ENCODE measurements around the gene MED15. TPM values are rescaled to one million over a fixed set of nuclear protein-coding genes. Genes with fewer than 3 reads are reported as not detected.

Gene MED15
- total RNA-seq, 1 experiment from 2014 or later = 14.7 TPM

- H3K9me3 ChIP-seq (replicated peaks) = no peaks in the 10 kb centered on the region
- H3K4me1 ChIP-seq = no peaks in the 10 kb centered on the region
- H3K36me3 ChIP-seq = peaks cover 25% of the 10 kb centered on the region
- DNase-seq = no peak
- H3K27ac ChIP-seq = no peak overlapping the region
- H3K27me3 ChIP-seq = no peaks in the 10 kb centered on the region
- no peak overlapping the region for H3K4me3 ChIP-seq
Measured at GRCh38 chr22:20579273-20580120, 72.1 kb downstream of the MED15 start.

- DNase-seq = no peak
- Histone ChIP-seq H3K4me1 (no peaks in the 10 kb centered on the region), H3K9me3 (replicated peaks) (no peaks in the 10 kb centered on the region), H3K27me3 (no peaks in the 10 kb centered on the region), H3K4me3 (no peak overlapping the region), H3K27ac (no peak overlapping the region), H3K36me3 (peaks cover 21% of the 10 kb centered on the region)
Measured at GRCh38 chr22:20580179-20580578, 72.8 kb downstream of the MED15 start.

DNA sequence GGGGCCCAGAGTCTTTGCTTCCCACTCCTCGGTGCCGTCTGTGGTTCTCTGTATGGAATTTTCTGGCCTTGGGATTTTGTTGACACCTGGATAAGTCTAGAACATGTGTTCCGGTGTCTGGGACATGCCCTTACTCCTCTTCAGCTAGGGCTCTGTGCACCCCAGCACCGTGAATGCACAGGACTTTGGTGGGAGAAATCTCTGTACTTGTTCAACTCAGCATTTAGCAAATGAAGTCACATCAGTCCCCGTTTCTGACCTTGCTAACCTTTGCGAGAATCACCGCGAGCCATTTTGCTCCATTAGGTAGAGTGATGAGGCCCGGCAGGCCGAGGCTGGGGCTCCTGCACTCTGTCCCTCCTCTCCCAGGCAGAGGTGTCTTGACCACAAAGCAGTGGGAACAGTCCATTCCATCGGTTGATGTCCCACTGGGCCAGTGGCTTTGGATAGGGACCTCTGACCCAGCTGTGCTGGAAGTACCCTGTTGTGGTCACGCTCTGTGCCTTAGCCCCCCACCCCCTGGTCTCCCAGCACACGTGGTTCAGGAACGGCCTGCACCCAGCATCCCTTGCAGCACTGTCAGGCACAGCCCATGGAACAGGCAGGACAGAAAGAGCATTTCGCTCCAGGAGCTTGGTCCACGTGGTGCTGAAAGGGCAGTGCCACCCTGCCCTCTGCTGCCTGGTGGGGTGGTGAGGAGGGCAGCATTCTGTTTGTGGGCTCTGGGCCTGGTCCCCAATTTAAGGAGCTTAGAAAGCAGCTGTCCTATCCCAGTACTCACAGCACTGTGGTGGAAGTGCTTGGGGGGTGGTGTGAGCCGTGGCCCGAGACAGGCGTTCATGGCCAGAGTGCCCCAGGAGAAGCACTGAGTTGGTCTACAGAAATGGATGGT lies 73.4 kb downstream of the MED15 start:
- Histone ChIP-seq H3K4me1 (no peaks in the 10 kb centered on the region), H3K9me3 (replicated peaks) (no peaks in the 10 kb centered on the region), H3K36me3 (peaks cover 21% of the 10 kb centered on the region), H3K4me3 (no peak overlapping the region), H3K27me3 (no peaks in the 10 kb centered on the region), H3K27ac (no peak overlapping the region)
- no peak for DNase-seq

- H3K4me3 ChIP-seq = no peak overlapping the region
- no peaks in the 10 kb centered on the region for H3K9me3 ChIP-seq (replicated peaks)
- H3K27ac ChIP-seq = no peak overlapping the region
- no peaks in the 10 kb centered on the region for H3K27me3 ChIP-seq
- peaks cover 19% of the 10 kb centered on the region for H3K36me3 ChIP-seq
- no peaks in the 10 kb centered on the region for H3K4me1 ChIP-seq
- DNase-seq = peak in 1 of 2 experiments; percentile 34
Measured at GRCh38 chr22:20581503-20582170, 74.2 kb downstream of the MED15 start.

GRCh38 chr22:20582171-20582511 lies 74.7 kb downstream of the MED15 start:
- Histone ChIP-seq H3K4me3 (no peak overlapping the region), H3K9me3 (replicated peaks) (no peaks in the 10 kb centered on the region), H3K4me1 (no peaks in the 10 kb centered on the region), H3K27me3 (no peaks in the 10 kb centered on the region), H3K27ac (no peak overlapping the region), H3K36me3 (peaks cover 22% of the 10 kb centered on the region; the same call in 1 of the 2 replicates)
- no peak for DNase-seq

- H3K4me3 ChIP-seq = no peak overlapping the region
- H3K36me3 ChIP-seq = peaks cover 22% of the 10 kb centered on the region; the same call in 1 of the 2 replicates
- no peak overlapping the region for H3K27ac ChIP-seq
- H3K4me1 ChIP-seq = no peaks in the 10 kb centered on the region
- no peaks in the 10 kb centered on the region for H3K27me3 ChIP-seq
- no peaks in the 10 kb centered on the region for H3K9me3 ChIP-seq (replicated peaks)
- DNase-seq = no peak
Measured at GRCh38 chr22:20582520-20583361, 75.3 kb downstream of the MED15 start.

GRCh38 chr22:20583471-20583922 lies 76.1 kb downstream of the MED15 start:
- Histone ChIP-seq H3K27ac (no peak overlapping the region), H3K9me3 (replicated peaks) (no peaks in the 10 kb centered on the region), H3K4me1 (no peaks in the 10 kb centered on the region), H3K27me3 (no peaks in the 10 kb centered on the region), H3K36me3 (peaks cover 19% of the 10 kb centered on the region; the same call in 1 of the 2 replicates), H3K4me3 (no peak overlapping the region)
- DNase-seq = no peak

DNA sequence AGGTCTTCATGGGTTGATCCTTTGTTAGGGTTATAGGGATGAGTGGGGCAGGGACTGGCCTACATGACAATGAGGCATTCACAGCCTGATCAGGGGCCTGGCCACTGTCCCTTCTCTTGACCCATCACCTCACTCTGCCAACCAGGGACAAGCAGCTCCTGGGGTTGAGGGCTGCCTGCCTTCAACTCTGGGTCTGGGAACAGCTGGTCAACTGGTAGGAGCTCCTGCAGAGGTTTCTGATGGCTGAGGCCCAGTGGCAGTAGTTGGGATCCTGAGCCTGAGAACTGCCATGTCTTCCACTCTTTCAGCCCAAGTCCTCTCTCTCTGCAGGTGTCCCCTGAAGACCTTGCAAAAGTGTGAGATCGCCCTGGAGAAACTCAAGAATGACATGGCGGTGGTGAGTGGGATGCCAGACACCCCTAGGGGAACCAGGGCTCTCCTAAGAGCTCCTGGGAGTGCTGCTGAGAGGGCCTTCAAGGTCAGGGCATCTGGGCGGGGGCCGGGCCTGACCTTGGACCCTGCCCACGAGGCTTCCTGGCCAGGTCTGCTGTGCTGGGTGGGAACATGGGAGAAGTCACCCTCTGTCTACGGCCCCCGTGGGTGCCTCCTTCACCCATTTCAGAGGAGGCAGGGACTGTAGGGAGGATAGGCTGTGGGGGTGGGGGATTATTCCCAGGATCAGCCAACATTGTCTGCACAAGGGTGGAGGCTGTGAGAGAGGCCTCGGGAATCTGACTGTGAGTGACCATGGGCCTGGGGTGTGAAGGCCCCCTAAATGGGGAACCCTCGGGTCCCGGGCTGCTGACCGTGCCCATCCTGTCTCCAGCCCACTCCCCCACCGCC lies 76.8 kb downstream of the MED15 start:
- Histone ChIP-seq H3K36me3 (peaks cover 19% of the 10 kb centered on the region; the same call in 1 of the 2 replicates), H3K27ac (no peak overlapping the region), H3K9me3 (replicated peaks) (no peaks in the 10 kb centered on the region), H3K4me3 (no peak overlapping the region), H3K27me3 (no peaks in the 10 kb centered on the region), H3K4me1 (no peaks in the 10 kb centered on the region)
- no peak for DNase-seq

DNA sequence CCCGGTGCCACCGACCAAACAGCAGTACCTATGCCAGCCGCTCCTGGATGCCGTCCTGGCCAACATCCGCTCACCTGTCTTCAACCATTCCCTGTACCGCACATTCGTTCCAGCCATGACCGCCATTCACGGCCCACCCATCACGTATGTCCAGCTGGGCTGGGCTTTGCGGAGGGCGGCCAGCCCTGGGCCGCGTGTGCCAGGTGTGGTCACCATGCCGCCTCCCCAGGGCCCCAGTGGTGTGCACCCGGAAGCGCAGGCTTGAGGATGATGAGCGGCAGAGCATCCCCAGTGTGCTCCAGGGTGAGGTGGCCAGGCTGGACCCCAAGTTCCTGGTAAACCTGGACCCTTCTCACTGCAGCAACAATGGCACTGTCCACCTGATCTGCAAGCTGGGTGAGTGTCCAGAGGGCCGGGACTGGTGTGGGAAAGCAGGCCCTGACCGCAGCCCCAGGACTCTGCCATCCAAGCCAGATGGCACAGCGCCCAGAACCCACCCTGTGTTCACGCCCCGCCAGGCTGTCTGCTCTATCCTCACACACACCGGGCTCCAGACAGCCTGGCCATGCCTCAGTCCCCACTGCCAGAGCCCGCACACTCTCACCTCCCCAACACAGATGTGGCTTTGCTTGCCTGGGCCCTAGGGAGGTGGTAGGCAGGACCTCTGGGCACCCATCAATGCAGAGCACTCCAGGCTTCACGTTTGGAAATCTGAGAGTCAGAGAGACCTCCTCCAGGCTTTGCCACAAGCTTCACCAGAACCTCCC lies 77.6 kb downstream of the MED15 start:
- no peak overlapping the region for H3K27ac ChIP-seq
- no peaks in the 10 kb centered on the region for H3K4me1 ChIP-seq
- DNase-seq = no peak
- H3K36me3 ChIP-seq = peaks cover 19% of the 10 kb centered on the region; the same call in 1 of the 2 replicates
- H3K4me3 ChIP-seq = no peak overlapping the region
- no peaks in the 10 kb centered on the region for H3K27me3 ChIP-seq
- H3K9me3 ChIP-seq (replicated peaks) = no peaks in the 10 kb centered on the region

DNA sequence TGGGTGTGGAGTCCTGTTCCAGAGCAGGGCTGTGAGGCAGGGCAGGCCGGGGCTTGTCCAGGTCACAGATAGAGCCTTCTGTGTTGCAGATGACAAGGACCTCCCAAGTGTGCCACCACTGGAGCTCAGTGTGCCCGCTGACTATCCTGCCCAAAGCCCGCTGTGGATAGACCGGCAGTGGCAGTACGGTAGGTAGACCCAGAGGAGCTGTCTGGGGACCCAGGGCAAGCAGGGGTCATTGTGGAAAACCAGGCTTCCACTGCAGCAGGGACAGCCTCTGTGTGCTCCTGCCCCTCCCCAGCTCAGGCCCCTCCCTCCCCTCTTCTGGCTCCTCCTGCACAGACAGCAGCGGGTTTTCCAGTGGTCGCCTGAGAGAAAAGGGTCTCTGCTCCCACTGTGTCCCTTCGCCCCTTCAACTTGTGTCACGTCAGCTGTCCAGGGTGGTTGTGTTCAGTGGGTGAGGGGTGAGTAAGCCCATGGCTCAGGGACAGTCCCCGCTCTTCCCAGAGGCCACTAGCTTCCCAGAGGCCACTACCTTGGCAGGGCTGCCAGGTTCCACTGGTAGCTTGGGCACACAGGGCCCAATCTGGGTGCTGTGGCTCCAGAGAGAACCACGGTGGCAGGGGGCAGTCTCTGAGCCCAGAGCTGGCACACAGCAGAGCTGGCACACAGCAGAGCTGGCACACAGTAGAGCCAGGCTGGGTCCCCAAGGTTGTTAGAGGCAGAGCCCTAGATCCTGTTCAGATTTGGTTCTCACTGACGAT lies 78.4 kb downstream of the MED15 start:
- H3K4me3 ChIP-seq = no peak overlapping the region
- no peak for DNase-seq
- H3K27me3 ChIP-seq = no peaks in the 10 kb centered on the region
- H3K9me3 ChIP-seq (replicated peaks) = no peaks in the 10 kb centered on the region
- H3K27ac ChIP-seq = no peak overlapping the region
- H3K36me3 ChIP-seq = peaks cover 19% of the 10 kb centered on the region; the same call in 1 of the 2 replicates
- H3K4me1 ChIP-seq = no peaks in the 10 kb centered on the region

- H3K36me3 ChIP-seq = peaks cover 19% of the 10 kb centered on the region; the same call in 1 of the 2 replicates
- H3K4me1 ChIP-seq = no peaks in the 10 kb centered on the region
- no peaks in the 10 kb centered on the region for H3K9me3 ChIP-seq (replicated peaks)
- H3K4me3 ChIP-seq = no peak overlapping the region
- DNase-seq = no peak
- no peaks in the 10 kb centered on the region for H3K27me3 ChIP-seq
- H3K27ac ChIP-seq = no peak overlapping the region
Measured at GRCh38 chr22:20586403-20586745, 79.0 kb downstream of the MED15 start.

All from SJCRH30 (cell line).